ENCODE measurements around the gene HOXB6.

HOXB6 gene

GRCh38 chr17:48593840-48594537 lies 10.8 kb downstream of the HOXB6 start:
- peak; percentile 70 for DNase-seq

- peak; percentile 26 for DNase-seq
These were observed 11.5 kb downstream of the HOXB6 start, which contains the start of gene HOXB5 for GRCh38 chr17:48593126-48593829. Gene HOXB5 (minus strand): TSS chr17:48593779. CDS start chr17:48593682, 97 bp downstream.

- no peak for DNase-seq
These were observed 12.2 kb downstream of the HOXB6 start for GRCh38 chr17:48592577-48592976.

GRCh38 chr17:48592057-48592514 lies 12.7 kb downstream of the HOXB6 start:
- no peak for DNase-seq

- DNase-seq, result no peak
These were observed 13.3 kb downstream of the HOXB6 start for GRCh38 chr17:48591255-48592056.

- DNase-seq, result no peak
These were observed 14.1 kb downstream of the HOXB6 start for GRCh38 chr17:48590607-48591161.

GRCh38 chr17:48589831-48590606 lies 14.8 kb downstream of the HOXB6 start, which contains the start of gene HOXB3:
Gene HOXB3 (minus strand): TSS chr17:48590241. CDS start chr17:48552474, 37,767 bp downstream.
- DNase-seq, result no peak

- no peak for DNase-seq
These were observed 15.5 kb downstream of the HOXB6 start for GRCh38 chr17:48589060-48589830.

- no peak for DNase-seq
These were observed 16.3 kb downstream of the HOXB6 start for GRCh38 chr17:48588528-48588927.

- DNase-seq, result no peak
These were observed 16.7 kb downstream of the HOXB6 start for GRCh38 chr17:48588074-48588415.

GRCh38 chr17:48587276-48588073 lies 17.3 kb downstream of the HOXB6 start:
- DNase-seq, result no peak

- DNase-seq, result peak; percentile 36
These were observed 18.2 kb downstream of the HOXB6 start for GRCh38 chr17:48586355-48587258.

GRCh38 chr17:48584223-48584741 lies 20.5 kb downstream of the HOXB6 start:
- no peak for DNase-seq

GRCh38 chr17:48583708-48584222 lies 21.0 kb downstream of the HOXB6 start:
- DNase-seq, result no peak

- no peak for DNase-seq
These were observed 22.1 kb downstream of the HOXB6 start for GRCh38 chr17:48582750-48583069.

GRCh38 chr17:48579760-48580554 lies 24.8 kb downstream of the HOXB6 start:
- no peak for DNase-seq

GRCh38 chr17:48579471-48579759 lies 25.4 kb downstream of the HOXB6 start:
- DNase-seq, result no peak

All from stimulated activated naive CD4-positive, alpha-beta T cell treated with Interleukin-2 at 50 U/mL for 16 hours (primary cell).